GM12878 (cell line): ENCODE data around the gene FCGR2B. TPM values are rescaled to one million over a fixed set of nuclear protein-coding genes. Genes with fewer than 3 reads are reported as not detected.

Source experiments
- ATAC-seq: fragments of 200-7000 bp; cut with Tn5 transposase; 3 replicates; pipeline ENCODE4 v1.9.1; 2020; ENCODE audit warnings: mild to moderate bottlenecking, moderate library complexity
- BruUV-seq: library from RNA; stranded (reverse); fragments of 400-500 nt; replicated peaks from 2 replicates; lab custom pipeline; 2021; lab: Mats Ljungman, UMichigan
- CTCF ChIA-PET: fragments of 300-600 bp; sonication (Branson Sonifier 250); formaldehyde crosslinking; extraction: SDS; loops from one replicate; lab custom pipeline; 2021; ENCODE audit warnings: inconsistent platforms; lab: Yijun Ruan, JAX
- POLR2A ChIA-PET: fragments of 350-600 bp; formaldehyde crosslinking; extraction: SDS; loops from one replicate; lab custom pipeline; 2021; ENCODE audit warnings: inconsistent platforms; lab: Charles Lee
- RAD21 ChIA-PET: fragments of 300-600 bp; sonication (Branson Sonifier 250); formaldehyde crosslinking; loops from one replicate; lab custom pipeline; 2023; ENCODE audit warnings: antibody characterized with exemption; ENCODE audit not compliant: unreplicated experiment; lab: Charles Lee
- SMC1A ChIA-PET: fragments of 300-600 bp; sonication (Branson Sonifier 250); formaldehyde crosslinking; loops from one replicate; lab custom pipeline; 2023; ENCODE audit not compliant: unreplicated experiment, uncharacterized antibody; lab: Charles Lee
- DNase-seq: peaks from one replicate; pipeline ENCODE4 v3.0.0-alpha.2; 2011; ENCODE audit warnings: low read depth, low spot score
- FAIRE-seq: peaks from 3 replicates; lab custom pipeline; 2011; peaks lifted over from hg19 to GRCh38; lab: Jason Lieb, UNC
- H2AFZ ChIP-seq: 2 replicates; pipeline ENCODE4 v1.6.0; 2011; ENCODE audit warnings: low read depth, low read length, control low read depth; ENCODE audit not compliant: control insufficient read depth
- H3K27ac ChIP-seq: 2 replicates; pipeline ENCODE4 v1.5.1; 2011; ENCODE audit warnings: control low read depth; ENCODE audit not compliant: control insufficient read depth, insufficient read depth
- H3K27me3 ChIP-seq, 2 experiments: replicated peaks in 1 of 2; 2 replicates each; pipeline versions ENCODE4 v1.6.0 to v1.6.1; 2011; ENCODE audit warnings: low read length in 1 of 2; ENCODE audit not compliant: control insufficient read depth in 2 of 2, insufficient read depth in 2 of 2
- H3K36me3 ChIP-seq, 2 experiments: 2 replicates each; pipeline ENCODE4 v1.5.1; 2011; ENCODE audit warnings: low read length in 1 of 2; ENCODE audit not compliant: control insufficient read depth in 2 of 2, insufficient read depth in 2 of 2
- H3K4me1 ChIP-seq: 2 replicates; pipeline ENCODE4 v1.6.1; 2011; ENCODE audit warnings: mild to moderate bottlenecking, low read length, moderate library complexity, mixed read lengths; ENCODE audit not compliant: control insufficient read depth, insufficient read depth
- H3K4me2 ChIP-seq: 2 replicates; pipeline ENCODE4 v1.6.0; 2011; ENCODE audit warnings: control low read depth; ENCODE audit not compliant: control insufficient read depth, insufficient read depth
- H3K4me3 ChIP-seq: fragments of 200-600 bp; sonication (generic); 2 replicates; pipeline ENCODE4 v1.5.1; 2016
- H3K79me2 ChIP-seq: 2 replicates; pipeline ENCODE4 v1.6.0; 2011; ENCODE audit warnings: low read length; ENCODE audit not compliant: control insufficient read depth, insufficient read depth
- H3K9ac ChIP-seq: 2 replicates; pipeline ENCODE4 v1.8.0; 2011; ENCODE audit warnings: low read length, control low read depth, mixed read lengths; ENCODE audit not compliant: control insufficient read depth, insufficient read depth
- H3K9me3 ChIP-seq: replicated peaks from 3 replicates; pipeline ENCODE4 v1.5.1; 2011; ENCODE audit warnings: mild to moderate bottlenecking, low read length; ENCODE audit not compliant: control insufficient read depth, insufficient read depth
- H4K20me1 ChIP-seq: 2 replicates; pipeline ENCODE4 v1.6.0; 2011; ENCODE audit not compliant: control insufficient read depth, insufficient read depth
- ATF7 ChIP-seq: fragments of 450-650 bp; IDR thresholded peaks from 2 replicates; pipeline ENCODE4 v1.6.1; 2016; ENCODE audit warnings: low read depth, mild to moderate bottlenecking
- CBX3 ChIP-seq: fragments of 200-600 bp; sonication (generic); IDR thresholded peaks from 2 replicates; pipeline ENCODE4 v1.6.1; 2016; ENCODE audit warnings: low read depth, borderline replicate concordance
- CHD2 ChIP-seq: IDR thresholded peaks from 2 replicates; pipeline ENCODE4 v1.6.1; 2011; ENCODE audit warnings: low read depth, low read length, improper control_type of control experiment, borderline replicate concordance
- IKZF1 ChIP-seq: fragments of 450-650 bp; conservative IDR thresholded peaks from 2 replicates; pipeline ENCODE4 v1.6.1; 2017; ENCODE audit warnings: antibody characterized with exemption, mild to moderate bottlenecking
- IRF5 ChIP-seq: fragments of 450-650 bp; IDR thresholded peaks from 2 replicates; pipeline ENCODE4 v1.6.1; 2017; ENCODE audit warnings: borderline replicate concordance
- RB1 ChIP-seq: fragments of 450-650 bp; formaldehyde crosslinking; IDR thresholded peaks from 2 replicates; pipeline ENCODE4 v1.6.1; 2017; ENCODE audit warnings: mild to moderate bottlenecking, borderline replicate concordance
- TAF1 ChIP-seq: IDR thresholded peaks from 2 replicates; pipeline ENCODE4 v1.6.1; 2011; ENCODE audit warnings: mild to moderate bottlenecking, low read depth, low read length, borderline replicate concordance
- TBL1XR1 ChIP-seq: IDR thresholded peaks from 2 replicates; pipeline ENCODE4 v1.6.1; 2012; ENCODE audit warnings: low read depth, low read length, improper control_type of control experiment
- USF2 ChIP-seq: IDR thresholded peaks from 2 replicates; pipeline ENCODE4 v1.6.1; 2011; ENCODE audit warnings: low read depth, low read length, improper control_type of control experiment, borderline replicate concordance
- WRNIP1 ChIP-seq: IDR thresholded peaks from 2 replicates; pipeline ENCODE4 v1.6.1; 2011; ENCODE audit warnings: low read depth, low read length, improper control_type of control experiment, borderline replicate concordance
- WGBS: methylation state at CpG from one replicate; pipeline ENCODE4 v1.1.6; 2016; ENCODE audit warnings: low lambda C conversion rate; ENCODE audit not compliant: insufficient replicate concordance, insufficient coverage; ENCODE audit errors: missing lambda C conversion rate; 5-methylcytosine and 5-hydroxymethylcytosine counted together
- in situ Hi-C: fragments of 300-500 bp; cut with MboI; formaldehyde crosslinking; loops from 9 replicates; pipeline ENCODE4 v1.14.3; 2018; ENCODE audit warnings: mixed read lengths
- intact Hi-C: fragments of 100-400 bp; cut with micrococcal nuclease; formaldehyde crosslinking; loops from one replicate; pipeline ENCODE4 v1.14.2; 2022; ENCODE audit not compliant: unreplicated experiment
- polyA plus RNA-seq, 11 experiments: library from polyadenylated mRNA; depleted of rRNA in 4 of 11; unstranded in 6 of 11; stranded (reverse) in 5 of 11; fragments of >200 nt; fragmentation: Nextera tagmentation in 4 of 11; fragmentation: Illumina TruSeq in 1 of 11; extraction: Ambion mirVana in 4 of 11; extraction: Trizol in 1 of 11; gene quantifications; 1 replicate in 1 of 11; 2 replicates in 10 of 11; pipeline versions ENCODE4 v1.2.1 to v1.2.3, GENCODE V29; 2011 to 2016; ENCODE audit warnings: inconsistent platforms in 2 of 11, missing spikeins in 2 of 11, low read depth in 1 of 11
- total RNA-seq, 4 experiments: library from RNA; depleted of rRNA in 3 of 4; stranded (reverse); fragments of >200 nt in 3 of 4; fragmentation: Illumina TruSeq in 1 of 4; extraction: Trizol in 1 of 4; gene quantifications; 2 replicates each; pipeline versions ENCODE4 v1.2.1 to v1.2.3, GENCODE V29; 2013 to 2021

Gene FCGR2B
- total and polyA plus RNA-seq, 10 of the 15 experiments (the other 5 are each of a cell fraction or from before 2014, with no cell fraction given): 76.6 to 216 (median 108) TPM

DNA sequence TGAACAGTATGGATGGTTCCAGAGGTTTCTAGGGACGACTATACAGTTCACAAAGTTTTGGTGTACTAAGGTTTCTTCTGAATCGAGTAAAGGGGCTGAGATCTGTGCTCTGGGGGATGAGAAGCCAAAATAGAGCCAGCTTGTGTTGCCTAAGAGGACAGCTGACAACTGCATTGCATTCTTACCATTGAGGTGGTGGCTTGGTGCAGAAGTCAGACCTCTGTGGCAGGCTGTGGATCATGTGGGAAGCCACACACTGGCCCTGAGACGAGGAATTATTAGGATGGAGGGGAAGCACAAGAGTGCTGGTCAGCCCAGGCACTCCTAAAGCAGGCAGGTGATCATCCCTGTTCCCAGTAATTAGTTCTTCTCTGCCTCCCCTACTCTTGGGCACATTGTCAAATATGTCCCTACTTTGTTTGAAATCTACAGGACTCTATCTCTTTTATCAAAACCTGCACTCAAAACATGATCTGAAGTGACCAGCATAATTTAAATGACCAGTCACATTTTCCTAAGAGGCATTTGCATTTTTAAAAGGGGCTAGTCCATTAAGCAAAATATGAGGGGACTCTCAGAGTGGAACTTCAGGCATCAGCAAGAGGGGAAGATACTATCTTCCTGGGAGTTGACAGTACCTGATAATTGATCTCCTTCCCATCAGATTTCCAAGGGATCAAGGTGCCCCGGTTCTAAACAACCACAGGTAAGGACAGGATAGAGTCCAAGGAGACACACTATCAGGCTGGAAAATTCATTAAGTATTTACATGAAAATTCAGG, 58.2 kb downstream of the FCGR2B start, which contains the start of gene FCRLB:
Gene FCRLB (plus strand): TSS at position 589 of the 782 bp plus-strand sequence. CDS start 1,129 bp downstream, outside the sequence.
- POLR2A ChIA-PET: interaction anchor here (1.6 kb wide), 1 partner anchor 8 kb away, joined by 4 read pairs; no protein-coding TSS in a partner anchor
- H3K79me2 ChIP-seq: peaks cover 7% of the 10 kb centered on the region
- DNase-seq (no peak), ATAC-seq (no peak), FAIRE-seq (no peak)
- CTCF ChIA-PET: no interaction called here
- no peak within 1 kb of the TSS for H3K27ac ChIP-seq
- H3K4me3 ChIP-seq: no peak within 1 kb of the TSS
- TF ChIP-seq IRF5 (no peak), USF2 (no peak), TAF1 (no peak), ATF7 (no peak), WRNIP1 (no peak), TBL1XR1 (no peak), RB1 (no peak), CHD2 (no peak), CBX3 (no peak), IKZF1 (no peak)
- no peaks in the 10 kb centered on the region for H3K36me3 ChIP-seq
- H2AFZ ChIP-seq: no peak within 1 kb of the TSS
- BruUV-seq: no TSS peak
- SMC1A ChIA-PET: interaction anchor here (1.0 to 1.6 kb wide), 3 partner anchors 10 to 14 kb away, joined by 3 to 5 read pairs (median 3); no protein-coding TSS in a partner anchor
- H3K4me1 ChIP-seq: peaks cover 53% of the 10 kb centered on the region
- in situ Hi-C loops: no loop called here
- no peaks in the 10 kb centered on the region for H4K20me1 ChIP-seq
- H3K9ac ChIP-seq: no peak within 1 kb of the TSS
- H3K9me3 ChIP-seq: no peaks in the 10 kb centered on the region
- peak within 1 kb of the TSS; percentile 7; the same call in 1 of the 2 replicates for H3K4me2 ChIP-seq
- 42% methylated on average over 4 of the region's 4 CpGs for WGBS
- RAD21 ChIA-PET: interaction anchor here (1.3 kb wide), 1 partner anchor 16 kb away, joined by 3 read pairs; no protein-coding TSS in a partner anchor
- intact Hi-C loops: no loop called here
- H3K27me3 ChIP-seq: no peaks in the 10 kb centered on the region
